NCI-H187 (cell line): ENCODE measurements around the gene ATP1B4.
"Not testable (repeated sequence)": the region's sequence is repeated elsewhere in the genome, so short reads cannot be mapped to it uniquely, and the experiment has no call there.

ENCODE experiments used
- DNase-seq, 2 experiments: peaks; one replicate each; lab custom pipeline; 2025; lab: John Stamatoyannopoulos, UW

The ATP1B4 gene

DNA sequence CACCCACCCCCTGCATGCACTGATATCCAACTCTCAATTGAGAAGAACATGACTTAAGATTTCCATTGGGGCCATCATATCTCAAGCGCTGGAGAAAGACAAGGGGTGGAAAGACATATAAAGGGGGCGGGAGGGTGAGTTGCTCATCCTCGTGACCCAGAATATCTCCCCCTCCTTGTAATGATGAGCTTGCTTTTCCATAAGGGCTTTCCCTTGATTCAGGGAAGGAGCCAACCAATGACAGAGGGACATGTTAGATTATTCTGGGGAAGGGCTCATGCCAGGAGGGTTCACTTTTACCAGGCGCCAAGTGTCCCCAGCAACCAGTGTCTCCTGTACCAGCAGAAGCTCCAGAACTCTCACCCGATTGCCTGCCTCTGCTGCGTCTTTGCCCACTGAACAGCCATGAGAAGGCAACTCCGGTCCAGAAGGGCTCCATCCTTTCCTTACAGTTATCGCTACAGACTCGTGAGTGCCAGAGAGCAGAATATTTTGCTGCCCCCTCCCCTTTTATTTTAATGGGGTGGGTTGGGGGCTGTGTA is at the start of gene ATP1B4:
Gene ATP1B4, plus strand, starts transcription at position 326 of the 542 bp plus-strand sequence. Its CDS starts 80 bp downstream, at position 406.
- no peak for DNase-seq

DNA sequence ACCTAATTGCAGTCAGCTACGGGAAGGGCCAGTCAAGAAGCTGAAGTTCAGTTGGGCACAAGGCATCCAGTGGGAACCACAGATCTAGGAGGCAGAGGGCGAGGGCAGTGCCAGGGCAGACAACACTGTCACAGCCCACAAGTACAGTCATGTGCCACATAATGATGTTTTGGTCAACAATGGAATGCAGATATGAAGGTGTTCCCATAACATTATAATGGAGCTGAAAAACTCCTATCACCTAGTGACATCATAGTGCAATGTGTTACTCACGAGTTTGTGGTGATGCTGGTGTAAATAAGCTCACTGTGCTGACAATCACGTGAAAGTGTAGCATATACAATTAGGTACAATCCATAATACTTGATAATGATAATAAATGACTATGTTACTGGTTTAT is 46.1 kb upstream of the ATP1B4 start:
- DNase-seq = no peak

DNA sequence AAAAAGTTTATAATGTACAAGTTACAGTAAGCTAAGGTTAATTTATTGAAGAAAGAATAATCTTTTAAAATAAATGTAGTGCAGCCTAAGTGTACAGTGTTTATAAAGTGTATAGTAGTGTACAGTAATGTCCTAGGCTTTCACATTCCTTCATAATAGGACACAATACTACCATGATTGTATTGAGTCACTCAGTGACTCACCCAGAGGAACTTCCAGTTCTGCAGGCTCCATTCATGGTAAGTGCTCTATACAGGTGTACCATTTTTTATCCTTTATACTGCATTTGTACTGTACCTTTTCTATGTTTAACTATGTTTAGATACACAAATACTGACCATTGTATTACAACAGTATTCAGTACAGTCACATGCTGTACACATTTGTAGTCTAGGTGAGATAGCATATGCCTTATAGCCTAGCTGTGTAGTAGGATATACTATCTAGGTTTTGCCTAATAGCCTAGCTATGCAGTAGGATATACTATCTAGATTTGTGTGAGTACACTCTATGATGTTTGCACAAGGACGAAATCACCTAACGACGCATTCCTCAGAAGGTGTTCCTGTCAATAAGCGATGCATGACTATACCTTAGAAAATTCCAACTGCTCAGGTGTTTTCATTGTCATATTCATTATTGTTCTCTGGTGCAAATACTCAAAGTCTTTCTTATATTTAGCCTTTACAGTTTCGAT is 45.2 kb upstream of the ATP1B4 start:
- DNase-seq = no peak

DNA sequence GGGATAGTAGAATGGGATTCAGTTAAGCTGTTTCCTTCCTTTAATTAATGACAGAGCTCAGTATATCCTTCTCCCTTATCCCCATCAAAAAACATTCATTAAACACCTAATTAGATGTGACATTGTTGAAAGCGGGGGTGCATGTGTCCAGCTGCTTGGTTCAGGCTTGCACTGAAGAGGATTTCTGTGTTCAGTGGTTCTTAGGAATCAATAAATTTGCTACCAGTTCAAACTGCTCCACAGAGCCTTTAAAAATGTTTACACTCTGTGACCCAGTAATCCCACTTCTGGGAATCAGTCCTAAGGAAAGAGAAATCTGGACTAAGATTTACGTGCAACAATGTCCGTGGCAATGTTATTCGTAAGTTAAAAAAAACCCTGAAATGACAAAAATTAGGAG is 43.5 kb upstream of the ATP1B4 start:
- no peak for DNase-seq

DNA sequence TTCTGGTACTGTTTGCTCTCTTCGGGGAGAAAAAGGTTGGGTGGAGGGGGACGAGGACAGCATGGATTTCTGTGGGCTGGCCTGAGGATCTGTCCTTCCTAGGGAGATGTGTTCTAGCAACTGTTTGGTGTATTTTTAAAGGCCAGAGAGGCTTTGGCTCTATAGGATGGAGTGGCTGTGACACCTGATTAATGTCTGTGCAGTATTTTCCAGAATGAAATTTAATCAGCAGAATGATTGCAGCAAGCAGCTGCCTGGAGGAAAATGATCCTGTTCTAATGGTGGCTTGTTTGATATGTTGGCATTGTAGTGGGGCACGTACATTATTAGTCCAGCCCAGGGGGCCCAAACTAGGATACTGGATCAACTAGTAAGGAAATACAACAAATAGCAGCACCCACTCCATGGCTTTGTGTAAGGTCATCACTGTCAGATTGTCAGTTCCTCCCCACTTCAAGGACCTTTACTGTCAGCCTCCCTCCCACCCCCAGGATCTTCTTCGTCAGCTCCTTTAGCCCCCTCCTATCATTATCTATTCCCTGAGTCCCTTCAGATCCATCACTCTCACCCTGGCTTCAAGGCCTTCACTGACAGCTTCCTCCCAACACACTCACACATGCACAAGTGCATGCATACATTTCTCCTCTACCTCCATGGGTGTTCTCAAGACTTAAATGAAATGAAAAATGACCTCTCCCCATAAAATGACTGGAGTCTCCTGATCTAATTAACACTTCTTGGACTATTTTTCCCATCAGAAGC is 40.2 kb upstream of the ATP1B4 start:
- no peak for DNase-seq

DNA sequence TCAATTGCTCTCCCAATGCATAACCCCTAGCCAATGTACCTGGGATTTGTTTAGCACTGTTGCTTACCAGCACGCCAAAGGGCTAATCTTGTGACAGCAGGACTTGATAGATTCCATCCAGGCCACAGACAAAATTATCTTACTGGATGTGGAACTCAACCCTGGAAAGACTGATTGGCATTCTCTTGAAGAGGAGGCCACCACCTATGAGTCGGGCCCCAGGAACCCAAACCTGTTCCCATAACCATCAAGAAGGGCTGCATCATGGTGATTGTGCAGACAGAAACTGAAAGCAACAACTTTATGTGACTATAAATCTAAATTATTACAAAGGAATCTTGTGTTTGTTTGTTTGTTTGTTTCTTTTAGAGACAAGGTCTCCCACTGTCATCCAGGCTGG is 30.8 kb upstream of the ATP1B4 start:
- DNase-seq = no peak

DNA sequence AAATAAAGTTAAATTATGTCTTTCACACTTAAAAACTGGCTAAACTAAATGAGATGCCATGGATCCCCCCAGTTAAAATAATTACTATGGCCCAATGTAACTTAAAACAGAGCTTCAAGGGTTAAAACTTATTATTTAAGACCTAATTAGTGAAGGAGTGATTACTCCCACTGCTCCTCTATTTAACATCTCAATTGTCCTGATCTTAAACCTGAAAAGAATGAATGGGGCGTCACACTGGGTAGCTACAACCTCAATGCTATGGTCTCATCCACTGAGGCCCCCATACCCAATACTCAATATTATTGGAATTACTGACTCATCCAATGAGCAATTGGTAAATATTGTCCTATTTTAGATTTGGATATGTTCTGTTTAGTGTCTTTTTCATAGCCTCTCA is 29.5 kb upstream of the ATP1B4 start:
- no peak for DNase-seq

DNA sequence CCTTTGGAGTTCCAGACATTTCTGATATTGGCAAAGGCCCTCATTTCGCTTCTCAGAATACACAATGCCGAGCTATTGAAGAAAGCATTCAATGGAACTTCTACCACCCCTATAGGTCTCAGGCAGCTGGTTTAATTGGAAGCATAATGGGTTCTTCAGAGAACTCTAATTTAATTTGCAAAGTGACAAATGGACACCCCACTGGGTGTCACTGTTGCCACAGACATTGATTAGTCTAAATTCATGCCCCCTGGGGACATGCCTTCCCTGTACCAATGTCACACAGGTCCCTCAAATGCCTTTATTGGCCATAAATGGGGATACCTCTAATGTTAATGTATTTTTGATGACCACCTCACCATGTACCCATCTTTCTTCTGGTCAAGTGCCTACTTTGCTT is 27.7 kb upstream of the ATP1B4 start:
- DNase-seq = no peak

DNA sequence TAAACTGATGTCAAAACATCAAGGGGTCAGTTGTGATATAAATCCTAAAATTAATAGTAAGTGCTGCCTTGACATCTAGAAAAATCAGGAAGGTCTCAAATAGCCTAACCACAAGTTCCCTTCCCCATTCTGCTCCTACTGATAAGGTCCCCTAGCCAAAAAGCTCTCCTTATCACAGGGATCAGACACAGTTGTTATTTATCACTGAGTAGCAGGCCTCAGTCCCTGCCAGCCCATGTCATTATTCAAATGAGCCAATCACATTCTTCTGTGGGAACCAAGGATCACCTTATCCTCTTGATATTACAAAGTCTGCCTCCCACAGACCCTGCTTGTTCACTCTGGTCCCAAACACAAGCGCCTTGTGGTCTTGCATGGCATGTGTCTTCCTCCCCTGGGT is 27.3 kb upstream of the ATP1B4 start:
- DNase-seq = no peak

DNA sequence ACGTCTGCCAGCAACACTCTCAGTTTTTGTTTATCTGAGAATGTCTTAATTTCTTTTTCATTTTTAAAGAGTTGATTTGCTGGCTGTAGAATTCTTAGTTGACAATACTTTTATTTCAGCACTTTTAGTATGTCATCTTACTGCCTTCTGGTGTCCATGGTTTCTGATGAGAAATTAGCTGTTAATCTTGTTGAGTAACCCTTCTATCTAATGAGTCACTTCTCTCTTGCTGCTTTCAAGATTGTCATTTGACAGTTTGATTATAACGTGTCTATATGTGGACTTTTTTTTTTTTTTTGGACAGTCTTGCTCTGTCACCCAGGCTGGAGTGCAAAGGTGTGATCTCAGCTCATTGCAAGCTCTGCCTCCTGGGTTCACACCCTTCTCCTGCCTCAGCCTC is 26.6 kb upstream of the ATP1B4 start:
- no peak for DNase-seq

DNA sequence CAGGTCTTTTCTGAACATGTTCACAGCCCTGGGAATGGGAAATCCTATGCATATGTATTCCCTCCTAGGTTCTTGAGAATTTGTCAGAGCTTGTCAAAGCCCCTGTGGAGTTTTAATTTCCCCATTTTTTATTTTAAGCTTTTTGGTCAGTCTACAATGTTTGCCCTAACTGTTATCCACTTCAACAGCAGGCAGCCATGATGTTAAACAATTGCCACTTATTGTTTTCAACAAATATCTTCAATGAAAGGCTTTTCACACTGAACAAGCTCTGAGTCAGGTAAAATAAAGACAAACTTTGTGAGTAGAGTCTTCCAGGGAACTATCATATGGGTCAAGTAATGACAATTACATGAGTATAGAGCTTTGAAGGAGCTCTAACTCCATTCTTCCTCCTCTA is 25.0 kb upstream of the ATP1B4 start:
- no peak for DNase-seq

DNA sequence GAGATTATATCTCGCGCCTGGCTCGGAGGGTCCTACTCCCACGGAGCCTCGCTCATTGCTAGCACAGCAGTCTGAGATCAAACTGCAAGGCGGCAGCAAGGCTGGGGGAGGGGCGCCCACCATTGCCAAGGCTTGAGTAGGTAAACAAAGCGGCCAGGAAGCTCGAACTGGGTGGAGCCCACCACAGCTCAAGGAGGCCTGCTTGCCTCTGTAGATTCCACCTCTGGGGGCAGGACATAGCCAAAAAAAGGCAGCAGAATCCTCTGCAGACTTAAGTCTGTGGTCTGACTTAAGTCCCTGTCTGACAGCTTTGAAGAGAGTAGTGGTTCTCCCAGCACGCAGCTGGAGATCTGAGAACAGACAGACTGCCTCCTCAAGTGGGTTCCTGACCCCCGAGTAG is 17.3 kb upstream of the ATP1B4 start:
- DNase-seq = not testable (repeated sequence)

DNA sequence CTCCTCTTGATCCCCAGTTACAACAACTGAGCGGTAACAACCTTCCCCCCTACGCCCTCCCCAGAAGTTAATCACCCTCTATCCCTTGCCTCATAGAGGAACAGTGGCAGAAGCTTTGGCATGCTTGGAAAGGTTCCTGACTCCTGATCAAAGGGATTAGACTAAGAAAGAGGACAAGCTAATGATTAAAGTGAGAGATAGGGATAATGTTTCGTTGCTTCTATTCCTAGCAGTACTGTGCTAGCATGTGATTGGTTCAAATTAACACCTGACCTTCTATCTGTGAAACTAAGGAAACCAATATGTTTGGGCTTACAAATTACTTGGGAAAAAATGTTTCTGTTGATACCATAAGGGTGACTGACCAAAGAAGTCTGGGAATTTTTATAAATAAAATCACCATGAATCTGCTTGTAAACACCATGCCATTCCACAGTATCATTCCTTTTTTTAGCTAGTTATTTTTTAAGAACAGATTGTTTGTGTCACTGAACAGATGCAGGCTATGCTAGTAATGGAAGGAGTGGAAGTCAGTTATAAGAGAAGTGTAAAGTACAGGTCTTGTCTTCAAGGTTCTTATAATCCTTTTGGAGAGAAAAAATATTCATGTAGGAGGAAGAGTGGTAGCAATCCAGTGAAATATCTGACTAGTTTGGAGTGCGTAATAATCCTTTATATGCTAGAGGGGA is 11.3 kb upstream of the ATP1B4 start:
- DNase-seq = no peak

DNA sequence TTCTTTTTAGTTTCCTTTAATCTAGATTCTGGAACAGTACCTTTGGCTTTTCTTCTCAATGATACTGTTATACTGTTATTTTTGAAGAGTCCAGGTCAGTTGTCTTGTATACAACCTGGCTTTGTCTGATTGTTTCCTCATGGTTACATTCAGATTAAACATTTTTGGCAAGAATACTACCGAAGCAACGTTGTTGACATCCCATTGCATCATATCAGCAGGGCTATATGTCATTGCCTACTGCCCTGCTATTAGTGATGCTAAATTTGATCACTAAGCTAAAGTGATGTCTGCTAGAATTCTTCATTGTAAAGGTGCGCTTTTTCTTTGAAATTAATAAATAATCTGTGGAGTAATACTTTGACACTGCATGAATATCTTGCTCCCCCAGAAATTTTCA is 5.8 kb upstream of the ATP1B4 start:
- DNase-seq = no peak

DNA sequence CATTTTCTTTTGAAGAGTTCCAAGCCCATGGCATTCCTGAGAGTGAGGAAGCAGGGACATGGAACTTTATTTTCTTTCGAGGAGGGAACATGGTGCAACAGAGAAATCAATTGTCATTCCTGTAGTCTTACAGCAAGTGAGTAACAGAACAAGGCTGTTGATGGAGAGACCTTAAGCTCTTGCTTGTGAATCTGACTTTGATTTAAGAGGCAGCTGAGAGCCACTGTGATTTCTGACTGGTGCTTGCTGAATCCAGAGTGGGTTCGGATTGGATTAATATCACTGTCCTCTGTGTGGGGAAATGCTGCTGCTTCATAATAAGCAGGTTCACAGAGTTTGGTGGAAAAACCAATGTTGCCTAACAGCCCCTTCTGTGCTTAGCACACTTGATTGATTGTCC is 4.7 kb upstream of the ATP1B4 start:
- DNase-seq = no peak

DNA sequence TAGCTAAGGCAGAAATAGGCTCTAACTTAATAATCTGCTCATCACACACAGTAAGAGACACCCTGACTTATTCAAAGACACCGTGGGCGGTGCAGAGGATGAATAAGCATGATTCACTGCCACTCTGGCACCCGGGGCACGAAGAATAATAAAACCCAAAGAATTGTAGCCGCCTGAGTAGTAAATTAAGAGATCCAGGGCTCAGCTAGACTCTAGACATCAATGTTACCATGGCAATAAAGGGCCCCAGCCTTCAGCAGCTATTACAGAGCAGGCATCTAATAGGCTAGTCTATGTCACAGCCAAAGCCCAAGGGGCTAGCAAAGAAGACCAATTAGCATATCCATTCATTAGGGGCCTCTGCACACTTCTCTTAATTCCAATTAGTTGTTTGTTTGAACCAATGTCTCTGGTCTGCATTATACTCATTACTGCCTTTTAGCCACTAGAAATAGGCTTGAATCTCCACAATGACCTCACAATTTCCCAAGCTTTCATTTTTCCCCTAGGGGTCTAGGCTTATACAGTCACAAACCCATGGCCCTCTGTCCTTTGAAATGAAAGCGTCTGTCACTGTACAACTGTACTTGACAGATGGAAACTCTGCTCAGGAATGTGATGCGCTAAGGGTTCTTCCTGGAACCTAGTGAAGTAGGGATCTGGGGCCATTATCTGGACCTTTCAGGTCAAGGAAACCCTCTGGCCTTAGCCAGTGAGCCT is 3.0 kb upstream of the ATP1B4 start:
- no peak for DNase-seq

DNA sequence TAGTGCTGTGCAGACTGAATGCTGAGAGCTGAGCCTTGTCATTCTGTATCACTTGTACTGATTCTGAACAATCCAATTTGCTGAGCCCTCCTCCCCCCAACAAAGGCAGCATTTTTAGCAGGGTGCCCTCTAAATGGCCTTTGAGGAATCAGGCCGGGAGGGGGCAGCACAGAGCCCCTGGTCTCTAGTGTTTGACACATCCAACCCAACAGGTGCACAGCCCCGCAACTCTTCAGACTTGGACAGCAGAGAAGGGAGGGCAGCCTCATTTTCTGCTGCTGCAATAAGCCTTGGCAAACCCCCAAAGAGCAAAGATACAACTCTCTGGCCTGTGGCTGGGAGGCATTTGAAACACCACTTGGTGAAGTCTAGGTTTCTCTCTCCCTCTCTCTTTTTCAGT is 3.4 kb downstream of the ATP1B4 start:
- peak in 1 of 2 experiments; percentile 9 for DNase-seq

DNA sequence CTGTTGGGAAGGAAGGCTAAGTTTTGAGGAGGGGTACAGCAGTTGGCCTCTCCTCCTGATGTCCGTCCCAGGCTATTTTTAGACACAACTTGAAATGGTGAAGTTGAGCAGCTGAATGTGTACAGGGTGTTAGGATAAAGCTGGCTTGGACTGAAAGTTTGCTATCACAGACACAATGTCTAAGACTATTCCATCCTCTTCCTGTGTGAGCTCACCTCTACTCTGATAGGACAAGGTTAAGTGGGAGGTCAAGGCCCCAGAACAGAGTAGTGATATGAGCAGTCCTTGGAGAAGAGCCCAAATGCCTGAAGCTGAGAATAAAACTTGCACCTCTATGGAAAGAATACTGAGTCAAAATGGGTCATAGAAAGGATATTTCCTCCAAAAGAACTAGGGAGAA is 4.1 kb downstream of the ATP1B4 start:
- no peak for DNase-seq

DNA sequence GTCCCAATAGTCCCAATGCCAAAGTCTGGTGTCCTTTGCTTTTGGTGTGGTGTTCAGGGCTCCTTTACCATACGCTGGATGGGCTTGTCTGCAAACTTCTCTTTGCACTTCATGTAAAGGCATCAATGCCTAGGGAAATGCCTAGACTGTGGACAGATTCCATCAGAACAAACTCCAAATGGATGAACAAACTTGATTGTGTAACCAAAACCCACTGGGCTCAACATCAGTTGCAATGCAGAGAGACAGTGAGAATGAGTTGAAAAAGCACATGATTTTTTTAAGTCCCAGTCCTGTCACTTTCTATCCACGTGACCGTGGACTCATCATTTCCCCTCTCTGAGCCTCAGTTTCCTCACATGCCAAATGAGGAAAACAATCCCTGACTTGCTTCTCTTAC is 4.9 kb downstream of the ATP1B4 start:
- no peak for DNase-seq

DNA sequence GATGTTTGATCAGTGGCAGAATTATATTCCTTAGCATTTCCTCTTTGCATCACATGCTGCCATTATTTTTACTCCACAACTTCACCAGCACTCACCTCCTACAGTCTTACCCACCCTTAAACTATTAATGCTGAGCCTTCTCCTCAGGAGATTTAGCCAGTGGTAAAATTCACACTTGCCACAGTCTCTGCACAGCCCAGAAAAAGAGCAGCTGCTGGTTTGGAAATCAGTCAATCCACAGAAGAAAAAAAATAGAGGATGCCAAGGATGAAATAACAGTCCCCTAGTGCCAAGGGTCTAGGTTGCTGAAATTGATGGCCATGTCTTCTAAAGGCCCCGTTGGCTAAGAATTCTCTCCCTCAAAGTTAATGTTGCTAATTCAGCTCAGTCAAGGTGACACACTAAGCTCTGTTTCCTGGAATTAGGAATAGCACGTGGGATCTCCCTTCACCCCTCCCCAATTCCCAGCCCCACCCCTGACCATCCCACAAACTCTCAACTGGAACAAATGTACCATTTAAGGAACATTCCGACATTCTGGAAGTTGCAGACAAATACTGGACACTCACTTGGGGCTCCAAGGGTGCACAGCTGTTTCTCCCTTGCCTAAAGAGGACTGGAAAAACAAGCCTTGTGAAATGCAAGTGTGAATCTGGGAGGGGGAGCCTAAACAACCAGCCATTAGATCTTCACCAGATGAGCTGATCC is 5.7 kb downstream of the ATP1B4 start:
- no peak for DNase-seq

DNA sequence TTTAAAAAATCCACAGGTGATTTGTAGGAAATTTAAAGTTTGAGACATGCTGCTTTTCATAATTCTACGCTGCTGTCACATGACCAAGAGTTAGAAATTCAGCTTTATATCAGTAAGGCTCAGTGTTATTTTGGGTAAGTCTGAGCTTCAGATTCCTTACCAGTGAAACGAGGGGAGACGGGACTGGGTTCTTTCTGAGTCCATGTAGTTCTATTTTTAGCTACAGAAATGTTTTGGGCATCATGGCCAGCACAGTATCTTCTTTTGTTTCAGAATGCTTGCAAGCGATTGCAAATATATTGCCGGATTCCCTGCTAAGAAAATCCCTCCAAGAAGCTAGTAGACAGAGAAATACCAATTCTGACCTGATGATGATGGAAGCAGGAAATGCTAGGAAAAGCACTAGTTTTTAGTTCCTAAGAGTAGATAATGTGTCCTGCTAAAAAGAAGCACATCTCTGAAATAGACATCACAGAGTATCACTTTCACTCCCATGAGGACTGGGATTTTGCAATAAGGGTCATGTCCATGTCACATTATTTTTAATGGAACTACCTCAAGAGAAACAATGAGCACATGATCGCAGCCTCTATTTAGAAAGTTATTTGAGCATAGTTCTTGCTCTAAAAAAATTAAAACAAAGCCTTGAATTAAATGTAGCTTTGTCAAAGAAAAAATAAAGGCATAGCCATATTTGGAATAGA is 10.9 kb downstream of the ATP1B4 start:
- no peak for DNase-seq
